HG02943 (cell line): ENCODE results near the gene NTSR2.

ENCODE experiments used
- ATAC-seq: cut with Tn5 transposase; IDR thresholded peaks from one replicate; pipeline ENCODE4 v1.9.1; 2021; ENCODE audit warnings: mild to moderate bottlenecking, low read depth, moderate library complexity; ENCODE audit not compliant: unreplicated experiment

Gene NTSR2

DNA sequence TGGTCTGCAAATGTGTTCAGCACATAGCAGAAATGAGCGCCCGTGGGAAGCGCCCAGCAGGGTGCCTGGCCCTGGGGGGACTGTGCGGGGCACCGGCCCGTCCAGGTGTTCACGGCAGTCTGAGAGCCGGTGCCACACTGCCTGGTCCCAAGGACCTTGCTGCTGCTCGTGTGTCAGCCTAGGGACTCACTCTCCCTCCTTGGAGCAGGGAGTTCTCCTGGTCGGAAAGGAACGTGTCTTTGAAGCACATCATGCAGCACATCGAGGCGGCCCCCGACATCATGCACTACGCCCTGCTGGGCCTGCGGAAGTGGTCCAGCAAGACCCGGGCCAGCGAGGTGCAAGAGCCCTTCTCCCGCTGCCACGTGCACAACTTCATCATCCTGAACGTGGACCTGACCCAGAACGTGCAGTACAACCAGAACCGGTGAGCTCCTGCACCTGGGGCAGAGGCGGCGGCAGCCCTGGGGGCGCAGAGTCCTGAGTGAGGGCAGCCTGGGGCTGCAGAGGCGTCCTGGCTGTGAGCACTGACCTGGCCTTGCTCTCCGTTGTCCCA lies 36.0 kb downstream of the NTSR2 start:
- ATAC-seq: no peak

DNA sequence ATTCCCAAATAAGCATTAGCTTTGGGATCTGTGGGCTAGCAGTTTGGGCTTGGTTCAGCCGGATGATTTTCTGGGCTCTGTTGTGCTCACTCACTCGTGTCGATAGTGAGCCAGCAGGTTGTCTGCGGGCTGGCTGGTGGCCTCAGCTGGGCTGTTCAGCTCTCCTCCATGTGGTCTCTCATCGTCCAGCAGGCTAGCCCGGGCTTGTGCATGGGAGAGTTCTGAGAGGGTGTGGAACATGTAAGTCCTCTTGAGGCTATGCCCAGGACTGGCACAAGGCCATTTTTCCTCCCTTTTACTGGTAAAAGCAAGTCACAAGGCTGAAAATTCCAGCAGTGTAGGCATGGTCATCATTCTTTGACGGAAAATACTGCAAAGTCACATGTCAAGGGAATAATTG lies 38.5 kb downstream of the NTSR2 start:
- no peak for ATAC-seq

DNA sequence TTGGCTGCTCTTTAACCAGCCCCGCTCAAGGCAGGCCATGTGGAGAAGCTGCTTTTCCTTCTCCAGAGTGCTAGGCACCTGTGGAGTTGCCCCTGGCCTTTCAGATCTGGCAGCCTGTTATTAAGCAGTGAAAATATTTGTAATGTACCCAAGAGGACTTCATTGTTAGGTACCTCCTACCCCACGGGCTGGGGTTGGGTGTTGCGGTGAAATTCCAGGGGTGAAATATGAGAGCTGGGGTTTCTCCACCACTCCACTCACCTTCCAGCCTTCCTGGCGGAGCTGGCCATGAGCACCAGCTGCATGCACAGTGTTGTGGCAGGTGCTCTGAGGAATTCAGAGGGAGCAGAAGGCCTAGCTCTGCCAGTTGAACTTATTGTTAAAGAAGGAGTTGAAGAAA lies 39.1 kb downstream of the NTSR2 start:
- ATAC-seq: no peak

DNA sequence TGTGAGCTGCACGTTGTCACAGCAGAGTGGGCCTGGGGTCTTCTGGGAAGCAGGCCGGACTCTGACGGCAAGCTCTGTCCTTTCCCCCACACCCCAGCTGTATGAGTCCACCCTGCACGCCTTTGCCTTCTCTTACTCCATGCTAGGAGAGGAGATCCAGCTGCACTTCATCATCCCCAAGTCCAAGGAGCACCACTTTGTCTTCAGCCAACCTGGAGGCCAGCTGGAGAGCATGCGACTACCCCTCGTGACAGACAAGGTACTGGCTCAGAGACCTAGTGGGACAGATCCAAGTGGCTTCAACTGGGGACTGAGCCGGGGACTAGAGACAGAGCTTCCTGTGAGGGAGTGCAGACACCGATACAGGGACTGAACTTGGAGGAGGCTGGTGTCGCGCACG lies 40.1 kb downstream of the NTSR2 start:
- no peak for ATAC-seq

DNA sequence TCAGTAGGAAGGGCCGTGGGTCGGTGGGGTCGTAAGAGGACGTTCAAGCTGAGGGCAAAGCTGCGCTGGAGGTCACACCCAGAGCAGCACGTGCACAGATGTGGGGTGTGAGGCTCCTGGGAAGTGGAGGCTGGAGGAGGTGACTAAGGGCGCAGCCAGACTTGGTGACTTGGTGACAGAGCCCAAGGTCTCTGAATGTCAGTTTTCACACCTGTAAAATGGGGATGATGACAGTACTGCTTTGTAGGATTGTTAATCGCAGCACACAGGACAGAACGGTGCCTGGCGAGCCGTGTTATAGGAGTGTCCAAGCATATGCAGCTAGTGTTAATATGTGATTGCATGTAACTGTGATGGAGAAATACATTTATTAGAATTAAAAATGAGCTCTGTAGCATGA lies 40.8 kb downstream of the NTSR2 start:
- no peak for ATAC-seq

DNA sequence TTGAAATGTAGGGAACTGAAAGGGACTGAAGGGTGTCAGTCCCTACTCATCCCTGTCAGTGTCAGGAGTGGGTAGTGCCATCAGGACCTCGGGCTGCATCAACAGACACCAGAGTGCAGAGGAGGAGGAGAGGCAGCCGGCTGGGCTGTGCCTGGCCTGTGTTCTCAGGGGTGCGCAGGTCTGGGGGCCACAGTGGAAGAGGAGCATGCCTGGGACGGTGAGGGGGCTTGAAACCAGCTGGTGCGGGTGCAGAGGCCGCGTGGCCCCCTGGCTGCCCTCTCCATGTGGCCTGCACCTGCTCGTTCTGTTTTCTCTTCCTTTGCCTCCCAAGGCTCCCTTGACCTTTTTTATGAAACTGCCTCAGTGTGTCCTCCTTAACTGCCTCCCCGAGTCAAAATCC lies 41.3 kb downstream of the NTSR2 start:
- no peak for ATAC-seq

DNA sequence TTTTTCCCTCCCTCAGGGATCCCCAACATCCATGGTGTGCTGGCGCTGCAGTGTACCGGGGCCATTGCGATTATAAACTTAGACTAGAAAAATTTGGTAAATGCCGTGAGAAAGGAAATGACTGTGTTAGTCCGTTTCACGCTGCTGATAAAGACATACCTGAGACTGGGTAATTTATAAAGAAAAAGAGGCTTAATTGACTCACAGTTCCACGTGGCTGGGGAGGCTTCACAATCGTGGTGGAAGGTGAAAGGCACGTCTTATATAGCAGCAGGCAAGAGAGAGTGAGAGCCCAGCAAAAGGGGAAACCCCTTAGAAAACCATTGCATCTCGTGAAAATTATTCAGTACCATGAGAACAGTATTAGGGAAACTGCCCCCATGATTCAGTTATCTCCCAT lies 44.3 kb downstream of the NTSR2 start:
- ATAC-seq: no peak

DNA sequence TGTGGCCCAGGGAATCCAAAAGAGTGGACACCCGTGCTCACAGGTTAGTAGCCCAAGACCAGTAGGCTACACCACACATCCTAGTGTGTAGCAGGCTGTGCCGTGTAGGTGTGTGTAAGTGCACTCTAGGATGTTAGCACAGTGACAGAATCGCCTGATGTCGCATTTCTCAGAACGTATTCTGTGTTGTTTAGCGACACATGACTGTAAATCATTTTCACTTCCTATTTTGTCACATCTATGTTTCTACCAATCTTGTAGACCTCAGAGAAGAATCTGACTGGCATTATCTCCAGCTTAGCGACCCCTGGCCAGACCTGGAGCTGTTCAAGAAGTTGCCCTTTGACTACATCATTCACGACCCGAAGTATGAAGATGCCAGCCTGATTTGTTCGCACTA lies 45.1 kb downstream of the NTSR2 start:
- no peak for ATAC-seq

DNA sequence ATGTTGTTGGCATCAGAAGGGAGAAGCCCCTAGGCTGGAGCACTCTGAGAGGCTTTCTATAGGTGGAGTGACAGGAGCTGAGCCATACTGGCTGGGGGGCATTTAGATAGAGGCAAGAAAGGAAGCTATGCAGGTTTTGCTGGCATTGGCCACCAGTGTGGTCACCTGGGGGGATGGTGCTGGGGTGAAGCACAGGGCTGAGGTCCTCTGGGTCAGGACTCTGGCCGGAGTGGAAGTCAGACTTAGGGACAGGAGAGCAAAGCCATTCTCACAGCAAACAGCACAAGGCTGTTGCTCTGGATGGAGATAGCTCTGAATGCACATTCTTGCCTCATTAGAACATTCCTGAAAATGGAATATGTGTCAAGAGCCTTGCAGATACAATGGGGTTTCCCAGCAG lies 47.4 kb downstream of the NTSR2 start:
- no peak for ATAC-seq

DNA sequence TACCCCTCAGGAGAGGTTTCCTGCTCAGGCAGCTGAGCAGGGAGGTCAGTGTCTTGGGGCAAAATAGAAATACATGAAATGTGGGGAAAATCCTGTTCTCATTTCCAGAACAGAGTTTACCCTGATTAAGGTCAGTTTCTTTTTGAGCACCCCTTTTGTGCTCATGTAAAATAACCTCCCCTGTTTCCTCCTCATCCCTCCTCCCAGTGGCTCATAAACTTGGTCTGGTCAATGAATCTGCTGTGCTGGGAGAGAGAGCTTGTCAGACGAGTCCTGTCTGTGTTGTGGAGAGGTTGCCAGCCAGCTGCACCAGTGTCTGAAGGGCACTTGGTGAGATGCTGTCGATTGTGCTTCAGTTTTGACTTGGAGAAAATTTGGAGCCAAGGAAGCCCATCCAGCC lies 48.6 kb downstream of the NTSR2 start:
- ATAC-seq: no peak

DNA sequence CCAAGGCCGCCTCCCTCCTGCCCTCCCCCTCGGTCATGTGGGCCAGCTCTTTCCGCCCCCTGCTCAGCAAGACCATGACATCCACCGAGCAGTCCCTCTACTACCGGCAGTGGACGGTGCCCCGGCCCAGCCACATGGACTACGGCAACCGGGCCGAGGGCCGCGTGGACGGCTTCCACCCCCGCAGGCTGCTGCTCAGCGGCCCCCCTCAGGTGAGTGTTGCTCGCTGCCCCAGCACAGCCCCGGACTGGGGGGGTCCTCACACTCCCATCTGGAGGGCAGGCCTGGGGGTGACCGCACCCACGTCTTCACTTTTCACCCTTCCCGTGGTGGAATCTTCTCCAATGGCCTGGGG lies 51.3 kb downstream of the NTSR2 start:
- ATAC-seq: no peak

DNA sequence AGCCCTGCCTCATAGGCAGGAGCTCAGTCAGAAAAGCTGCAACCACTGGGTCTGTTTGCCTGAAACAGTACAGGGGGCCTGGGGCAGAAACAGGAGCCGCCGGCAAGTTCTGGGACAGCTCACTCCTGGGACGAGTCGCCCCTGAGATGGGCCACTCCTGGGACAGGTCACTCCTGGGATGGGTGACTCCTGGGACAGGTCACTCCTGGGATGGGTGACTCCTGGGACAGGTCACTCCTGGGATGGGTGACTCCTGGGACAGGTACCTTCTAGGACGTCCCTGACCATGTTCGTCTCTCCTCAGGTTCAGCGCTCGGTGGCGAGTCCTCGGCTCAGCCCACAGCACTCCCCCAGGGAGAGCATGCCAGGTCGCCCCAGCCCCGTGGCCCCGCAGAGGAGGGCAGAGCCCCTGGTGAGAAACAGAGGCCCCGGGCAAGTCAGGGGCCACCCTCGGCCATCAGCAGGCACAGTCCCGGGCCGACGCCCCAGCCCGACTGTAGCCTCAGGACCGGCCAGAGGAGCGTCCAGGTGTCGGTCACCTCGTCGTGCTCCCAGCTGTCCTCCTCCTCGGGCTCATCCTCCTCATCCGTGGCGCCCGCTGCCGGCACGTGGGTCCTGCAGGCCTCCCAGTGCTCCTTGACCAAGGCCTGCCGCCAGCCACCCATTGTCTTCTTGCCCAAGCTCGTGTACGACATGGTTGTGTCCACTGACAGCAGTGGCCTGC lies 51.8 kb downstream of the NTSR2 start:
- ATAC-seq: no peak

DNA sequence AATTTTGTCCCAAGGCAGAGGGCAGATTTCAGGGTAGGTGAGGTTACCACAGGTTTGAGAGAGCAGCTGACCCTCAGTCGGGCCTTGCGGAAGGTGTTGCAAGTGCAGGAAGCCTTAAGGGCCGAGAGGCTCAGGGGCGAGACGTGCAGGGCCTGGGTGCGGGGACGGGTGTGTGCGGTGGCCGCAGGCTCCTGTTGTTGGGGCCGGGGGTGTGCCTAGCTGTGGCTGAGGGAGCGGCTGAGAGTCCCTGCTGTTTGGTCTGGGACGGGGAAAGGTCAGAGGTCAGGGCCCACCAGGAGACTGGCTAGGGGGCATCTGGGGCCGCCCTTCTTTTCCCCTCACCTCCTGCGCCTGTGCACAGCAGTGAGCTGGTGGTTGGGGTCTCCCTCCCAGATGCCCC lies 52.5 kb downstream of the NTSR2 start:
- ATAC-seq: no peak

DNA sequence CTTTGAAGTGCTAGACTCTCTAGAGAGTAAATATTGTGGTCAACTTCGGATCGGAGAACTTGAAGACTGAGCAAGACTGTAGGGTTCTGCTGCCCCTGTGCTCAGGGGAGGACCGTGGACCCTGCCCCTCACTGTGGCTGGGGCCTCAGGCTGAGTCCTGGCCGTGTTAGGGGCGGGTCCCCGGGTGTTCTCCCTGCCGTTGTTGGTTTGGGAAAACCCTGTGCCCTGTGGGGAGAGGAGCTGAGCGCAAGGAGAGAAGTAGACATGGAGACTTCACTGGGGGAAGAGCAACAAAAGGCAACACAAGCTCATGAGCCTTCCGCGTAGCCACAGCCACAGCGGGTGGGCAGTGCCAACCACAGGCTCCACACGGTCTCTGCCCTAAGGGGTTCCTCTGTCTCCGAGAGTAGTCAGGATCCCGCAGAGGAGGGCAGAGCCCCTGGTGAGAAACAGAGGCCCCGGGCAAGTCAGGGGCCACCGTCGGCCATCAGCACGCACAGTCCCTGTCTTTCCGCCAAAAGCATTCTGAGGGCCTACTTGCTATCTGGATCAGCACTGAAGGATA lies 53.1 kb downstream of the NTSR2 start:
- no peak for ATAC-seq

DNA sequence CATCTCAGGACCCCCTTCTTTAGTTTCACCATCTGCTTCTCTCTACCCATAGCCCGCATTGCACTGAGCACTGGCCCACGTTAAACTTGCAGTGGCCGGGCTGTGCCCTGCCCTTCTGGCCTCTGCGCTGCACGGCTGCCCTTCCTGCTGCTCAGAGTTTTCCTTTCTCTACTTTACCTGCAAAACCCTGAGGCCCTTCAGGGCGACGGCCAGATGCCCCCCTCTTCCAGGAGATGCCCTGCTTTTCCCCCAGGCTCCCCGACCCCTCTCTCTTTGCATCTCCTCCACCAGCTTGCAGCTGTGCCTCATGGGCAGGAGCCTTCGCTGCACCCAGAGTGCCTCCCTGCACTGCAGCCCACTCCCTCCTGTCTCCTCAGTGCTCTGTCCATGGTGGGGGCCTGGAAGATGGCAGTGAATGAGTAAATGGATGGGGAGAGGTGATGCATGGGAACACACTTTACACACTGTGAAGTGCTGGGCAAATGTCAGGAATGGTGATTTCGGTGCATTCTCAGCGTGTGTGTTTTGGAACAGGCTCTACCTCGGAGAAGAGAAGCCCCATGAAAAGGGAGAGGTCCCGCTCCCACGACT lies 53.8 kb downstream of the NTSR2 start:
- no peak for ATAC-seq

DNA sequence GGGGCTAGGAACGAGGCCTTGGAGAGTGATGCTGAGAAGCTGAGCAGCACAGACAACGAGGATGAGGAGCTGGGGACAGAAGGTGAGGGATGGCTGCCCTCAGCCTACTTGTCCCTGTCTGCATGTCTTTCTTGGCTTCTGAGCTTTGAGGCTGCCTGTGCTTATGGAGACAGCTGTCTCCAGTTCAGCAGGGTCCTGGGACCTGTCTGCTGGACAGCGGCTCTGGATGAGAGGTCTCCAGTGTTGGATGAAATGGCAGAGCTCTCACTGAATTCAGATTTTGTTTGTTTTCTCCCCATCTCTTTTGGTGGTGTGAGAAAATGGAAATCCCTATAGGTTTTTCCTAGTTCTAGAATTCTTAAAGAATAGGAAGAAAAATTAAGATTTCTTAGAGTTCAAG lies 54.8 kb downstream of the NTSR2 start:
- ATAC-seq: no peak

DNA sequence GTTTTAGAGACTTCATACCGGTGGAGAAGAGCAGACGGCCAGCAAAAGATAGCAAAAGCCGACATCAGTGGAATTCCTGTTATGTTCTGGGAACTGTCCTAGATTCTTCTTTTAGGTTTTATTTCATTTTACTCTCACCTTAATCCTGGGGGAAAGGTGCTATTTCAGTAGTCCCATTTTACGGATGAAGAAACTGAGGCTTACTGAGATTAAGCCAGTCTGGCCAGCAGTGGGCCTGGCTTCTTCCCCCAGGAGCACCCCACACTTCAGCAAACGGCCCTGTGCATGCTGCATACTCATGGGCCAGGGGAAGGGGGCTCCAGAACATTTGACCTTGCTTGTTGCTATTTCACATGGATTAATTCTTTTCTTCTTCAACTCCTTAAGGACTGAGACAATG lies 56.7 kb downstream of the NTSR2 start:
- ATAC-seq: no peak

DNA sequence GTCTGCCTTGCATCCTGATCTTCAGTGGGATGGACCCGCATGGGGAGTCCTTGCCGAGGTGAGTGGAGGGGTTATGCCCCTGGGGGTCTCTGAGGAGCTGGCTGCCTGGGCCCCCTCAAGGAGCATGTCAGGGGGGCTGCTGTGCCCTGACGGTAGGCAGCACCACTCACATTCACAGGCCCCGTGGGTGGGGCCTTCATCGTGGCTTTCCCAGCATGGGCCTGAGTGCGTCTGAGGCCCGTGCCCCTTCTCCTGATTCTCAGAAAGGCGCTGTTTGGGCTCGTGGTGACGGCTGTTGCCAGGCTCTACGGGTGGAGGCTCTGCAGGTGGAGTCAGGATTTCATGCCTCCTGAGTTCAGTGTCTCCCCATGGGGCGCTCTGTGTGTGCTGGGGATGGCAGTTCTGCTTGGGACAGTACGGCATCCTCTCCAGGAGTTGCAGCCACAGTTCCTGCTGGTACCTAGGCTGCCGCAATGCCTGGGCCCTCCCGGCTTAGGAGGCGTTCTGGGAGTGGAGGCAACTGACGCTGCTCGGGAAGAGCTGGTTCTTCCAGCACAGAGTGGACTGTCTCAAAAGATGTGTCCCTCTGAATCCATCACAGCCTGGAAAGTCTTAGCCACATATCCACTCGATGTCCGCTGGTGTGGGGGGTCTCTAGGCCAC lies 57.3 kb downstream of the NTSR2 start:
- no peak for ATAC-seq

DNA sequence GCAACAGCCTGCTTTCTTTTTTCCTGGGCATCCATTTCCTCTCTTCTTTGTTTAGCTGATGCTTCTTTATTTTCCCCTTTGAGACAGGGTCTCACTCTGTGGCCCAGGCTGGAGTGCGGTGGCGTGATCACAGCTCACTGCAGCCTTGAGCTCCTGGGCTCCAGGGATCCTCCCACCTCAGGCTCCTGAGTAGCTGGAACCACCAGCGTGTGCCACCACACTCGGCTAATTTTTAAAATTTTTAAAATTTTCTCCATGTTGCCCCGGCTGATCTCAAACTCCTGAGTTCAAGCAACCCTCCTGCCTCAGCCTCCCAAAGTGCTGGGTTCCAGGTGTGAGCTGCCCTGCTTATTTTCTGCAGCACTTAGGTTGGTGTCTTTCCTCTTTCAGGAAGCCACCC lies 58.7 kb downstream of the NTSR2 start:
- no peak for ATAC-seq

DNA sequence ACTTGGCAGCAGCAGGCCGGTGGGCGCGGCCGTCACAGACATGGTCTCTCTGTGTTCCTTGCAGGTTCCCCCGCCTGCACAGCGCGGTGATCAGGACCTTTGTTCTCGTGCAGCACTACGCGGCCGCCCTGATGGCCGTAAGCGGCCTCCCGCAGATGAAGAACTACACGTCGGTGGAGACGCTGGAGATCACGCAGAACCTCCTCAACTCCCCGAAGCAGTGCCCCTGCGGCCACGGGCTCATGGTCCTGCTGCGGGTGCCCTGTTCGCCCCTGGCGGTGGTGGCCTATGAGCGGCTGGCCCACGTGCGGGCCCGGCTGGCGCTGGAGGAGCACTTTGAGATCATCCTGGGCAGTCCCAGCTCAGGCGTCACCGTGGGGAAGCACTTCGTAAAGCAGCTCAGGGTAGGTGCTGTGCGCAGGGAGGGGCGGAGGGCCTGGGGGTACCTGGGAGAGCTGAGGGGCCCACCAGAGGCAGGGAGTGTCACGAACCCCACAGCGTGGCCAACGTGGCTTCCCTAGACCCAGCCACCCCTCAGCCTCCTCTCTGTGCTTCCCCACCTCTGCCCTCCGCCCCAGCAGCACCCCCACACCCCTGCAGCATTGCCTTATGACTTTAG lies 59.3 kb downstream of the NTSR2 start:
- ATAC-seq: no peak
